GM19467 (cell line): ENCODE data around the gene RBM4B.
A peak's percentile ranks its signal among the peaks of the same experiment; 100 is the strongest.
"Not testable (repeated sequence)": the region's sequence is repeated elsewhere in the genome, so short reads cannot be mapped to it uniquely, and the experiment has no call there.

Experiments
- ATAC-seq: cut with Tn5 transposase; IDR thresholded peaks from one replicate; pipeline ENCODE4 v1.9.1; 2021; ENCODE audit warnings: mild to moderate bottlenecking, moderate library complexity; ENCODE audit not compliant: unreplicated experiment

Gene RBM4B

DNA sequence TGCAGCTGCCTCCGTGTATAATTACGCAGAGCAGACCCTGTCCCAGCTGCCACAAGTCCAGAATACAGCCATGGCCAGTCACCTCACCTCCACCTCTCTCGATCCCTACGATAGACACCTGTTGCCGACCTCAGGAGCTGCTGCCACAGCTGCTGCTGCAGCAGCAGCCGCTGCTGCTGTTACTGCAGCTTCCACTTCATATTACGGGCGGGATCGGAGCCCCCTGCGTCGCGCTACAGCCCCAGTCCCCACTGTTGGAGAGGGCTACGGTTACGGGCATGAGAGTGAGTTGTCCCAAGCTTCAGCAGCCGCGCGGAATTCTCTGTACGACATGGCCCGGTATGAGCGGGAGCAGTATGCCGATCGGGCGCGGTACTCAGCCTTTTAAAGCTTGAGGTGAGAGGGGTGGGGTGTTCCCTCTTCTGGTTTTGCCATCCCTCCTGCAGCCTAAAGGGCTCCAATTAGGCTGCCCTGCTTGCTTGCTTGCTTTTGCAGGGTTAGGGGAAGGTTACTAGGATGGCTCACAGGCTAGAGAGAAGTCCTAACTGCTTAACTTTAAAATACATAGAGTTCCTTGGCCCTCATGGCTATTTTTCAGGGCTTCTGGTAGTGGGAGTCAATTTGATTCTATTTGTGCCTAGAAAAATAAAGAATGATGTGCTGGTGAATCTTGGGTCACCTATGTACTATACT is 33.8 kb downstream of the RBM4B start:
- no peak for ATAC-seq

DNA sequence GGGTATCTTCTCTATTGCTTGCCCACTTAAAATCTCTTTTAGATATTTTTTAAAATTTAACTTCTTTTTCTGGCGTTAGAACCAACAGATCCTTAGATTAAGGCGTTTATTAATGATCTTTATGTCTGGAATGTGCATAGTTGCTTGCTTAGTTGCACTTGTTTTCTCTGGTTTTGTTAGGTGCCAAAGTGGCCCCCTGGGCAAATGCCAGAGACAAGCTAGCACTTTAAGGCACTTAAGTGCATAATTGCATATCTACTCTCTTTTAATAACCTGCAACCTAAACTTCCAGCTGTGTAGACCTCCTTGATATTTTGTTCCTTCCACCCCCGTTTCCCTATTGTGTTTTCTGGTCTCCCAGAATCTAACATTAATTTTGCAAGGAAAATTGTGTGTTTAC is 35.9 kb downstream of the RBM4B start:
- no peak for ATAC-seq

- not testable (repeated sequence) for ATAC-seq
These were observed 37.8 kb downstream of the RBM4B start for GRCh38 chr11:66639814-66640340.

DNA sequence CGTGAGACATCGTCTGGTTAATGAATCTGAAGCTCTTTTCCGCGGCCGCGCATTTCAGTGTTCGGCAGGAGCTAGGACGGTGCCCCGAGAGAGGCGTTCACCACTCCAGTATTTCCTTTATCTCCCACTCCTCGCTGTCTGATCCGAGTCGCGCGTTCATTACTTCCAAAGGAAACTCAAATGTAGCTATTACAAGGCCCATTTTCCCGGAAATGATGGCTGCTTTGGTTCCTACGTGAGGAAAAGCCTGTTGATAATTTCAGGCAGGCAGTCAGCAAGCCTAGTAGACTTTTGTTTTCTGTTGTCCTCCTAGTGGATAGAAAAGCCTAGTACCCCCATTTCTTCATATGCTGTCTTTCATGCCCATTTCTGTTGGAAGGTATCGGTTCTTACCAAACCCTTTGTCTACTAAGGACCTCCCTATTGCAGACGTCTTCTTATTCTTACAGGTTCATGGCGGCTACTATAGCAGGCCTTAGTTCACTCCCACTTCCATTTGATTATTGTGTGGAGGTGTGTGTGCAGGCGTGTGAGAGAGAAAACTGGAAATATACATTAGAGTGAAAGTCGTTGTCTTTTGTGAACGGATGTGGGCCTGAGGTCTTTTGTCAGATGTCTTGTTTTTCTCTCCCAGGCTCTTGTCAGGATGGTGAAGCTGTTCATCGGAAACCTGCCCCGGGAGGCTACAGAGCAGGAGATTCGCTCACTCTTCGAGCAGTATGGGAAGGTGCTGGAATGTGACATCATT is 38.4 kb downstream of the RBM4B start:
- ATAC-seq: no peak

DNA sequence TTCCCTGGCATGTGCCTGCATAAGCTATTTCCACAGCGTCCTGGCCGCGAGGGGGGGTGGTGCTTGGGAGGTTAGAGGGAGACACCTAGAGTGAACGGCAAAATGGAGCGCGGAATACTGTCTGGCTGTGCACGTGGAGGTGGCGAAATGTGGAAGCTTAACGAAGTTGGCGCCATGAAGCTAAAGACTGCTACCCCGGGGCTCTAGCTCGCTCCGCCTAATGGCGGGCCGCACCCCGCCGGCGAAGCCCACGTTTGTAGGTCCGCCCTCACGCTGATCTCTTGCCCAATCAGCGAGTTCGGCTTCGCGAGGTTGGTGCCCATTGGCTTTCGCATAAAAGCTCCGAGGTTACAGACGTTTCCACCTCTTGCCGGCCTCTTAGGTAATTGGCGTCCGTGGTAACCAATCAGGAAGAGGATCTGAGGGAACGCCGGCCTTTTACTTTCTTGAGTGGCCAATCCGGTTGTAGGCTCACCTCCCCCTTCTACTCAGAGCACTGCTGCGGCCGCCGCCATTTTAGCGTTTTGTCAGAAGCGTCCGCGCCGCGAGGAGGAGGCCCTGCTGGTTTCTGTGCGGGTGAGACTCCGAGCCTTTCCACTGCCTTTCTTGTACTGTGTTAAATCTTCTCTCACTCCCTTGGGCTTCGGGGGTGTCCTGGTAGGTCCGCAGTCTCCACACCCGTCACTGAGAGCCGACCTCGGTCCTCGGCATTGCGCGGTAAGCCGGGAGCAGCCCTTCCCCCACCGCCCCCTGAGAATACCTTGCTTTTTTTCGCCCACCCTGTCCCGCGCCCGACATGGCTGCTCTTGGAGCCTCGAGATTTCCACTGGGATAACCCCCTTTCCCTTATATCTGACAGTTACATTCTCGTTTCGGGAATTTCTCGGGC is 39.3 kb downstream of the RBM4B start, which contains the start of gene RBM4:
RBM4 (plus strand) TSS at position 527 of the 889 bp plus-strand sequence. CDS start 1,009 bp downstream, outside the sequence.
- ATAC-seq: peak; percentile 94

- ATAC-seq: no peak
These were observed 40.0 kb downstream of the RBM4B start for GRCh38 chr11:66637557-66638176.

GRCh38 chr11:66636411-66636810 is 41.3 kb downstream of the RBM4B start:
- ATAC-seq: no peak

- no peak for ATAC-seq
These were observed 44.7 kb downstream of the RBM4B start for GRCh38 chr11:66632952-66633351.

- ATAC-seq: no peak
These were observed 45.8 kb downstream of the RBM4B start for GRCh38 chr11:66631883-66632282.

- no peak for ATAC-seq
These were observed 48.3 kb downstream of the RBM4B start for GRCh38 chr11:66629356-66629755.

GRCh38 chr11:66628061-66628603 is 49.6 kb downstream of the RBM4B start:
- no peak for ATAC-seq

- ATAC-seq: no peak
These were observed 50.8 kb downstream of the RBM4B start for GRCh38 chr11:66626926-66627325.

- no peak for ATAC-seq
These were observed 51.3 kb downstream of the RBM4B start for GRCh38 chr11:66626382-66626781.

DNA sequence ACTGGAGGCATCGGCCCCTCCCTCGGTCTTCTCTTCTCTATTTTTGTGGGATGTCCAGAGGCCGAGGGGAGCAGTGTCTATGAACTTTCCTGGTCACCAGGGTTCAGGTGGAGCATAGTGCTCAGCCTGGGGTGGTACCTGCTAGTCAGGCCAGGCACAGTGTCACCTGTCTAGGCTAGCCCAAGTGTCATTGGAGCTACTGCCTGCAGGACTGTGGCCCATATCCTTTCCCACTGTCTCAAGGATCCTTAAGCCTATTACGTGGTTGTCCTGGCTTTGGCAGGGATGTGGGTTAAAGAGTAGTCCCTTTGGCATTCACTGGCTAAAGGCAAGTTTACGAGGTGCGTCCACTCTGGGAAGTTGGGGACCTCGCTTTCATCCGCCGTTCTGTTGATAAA is 51.9 kb downstream of the RBM4B start:
- no peak for ATAC-seq

- no peak for ATAC-seq
These were observed 52.5 kb downstream of the RBM4B start for GRCh38 chr11:66625041-66625751.

DNA sequence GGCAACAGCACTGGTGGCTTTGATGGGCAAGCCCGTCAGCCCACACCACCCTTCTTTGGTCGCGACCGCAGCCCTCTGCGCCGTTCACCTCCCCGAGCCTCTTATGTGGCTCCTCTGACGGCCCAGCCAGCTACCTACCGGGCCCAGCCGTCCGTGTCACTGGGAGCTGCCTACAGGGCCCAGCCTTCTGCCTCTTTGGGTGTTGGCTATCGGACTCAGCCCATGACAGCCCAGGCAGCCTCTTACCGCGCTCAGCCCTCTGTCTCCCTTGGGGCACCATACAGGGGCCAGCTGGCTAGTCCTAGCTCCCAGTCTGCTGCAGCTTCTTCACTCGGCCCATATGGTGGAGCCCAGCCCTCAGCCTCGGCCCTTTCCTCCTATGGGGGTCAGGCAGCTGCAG is 53.2 kb downstream of the RBM4B start:
- ATAC-seq: no peak

DNA sequence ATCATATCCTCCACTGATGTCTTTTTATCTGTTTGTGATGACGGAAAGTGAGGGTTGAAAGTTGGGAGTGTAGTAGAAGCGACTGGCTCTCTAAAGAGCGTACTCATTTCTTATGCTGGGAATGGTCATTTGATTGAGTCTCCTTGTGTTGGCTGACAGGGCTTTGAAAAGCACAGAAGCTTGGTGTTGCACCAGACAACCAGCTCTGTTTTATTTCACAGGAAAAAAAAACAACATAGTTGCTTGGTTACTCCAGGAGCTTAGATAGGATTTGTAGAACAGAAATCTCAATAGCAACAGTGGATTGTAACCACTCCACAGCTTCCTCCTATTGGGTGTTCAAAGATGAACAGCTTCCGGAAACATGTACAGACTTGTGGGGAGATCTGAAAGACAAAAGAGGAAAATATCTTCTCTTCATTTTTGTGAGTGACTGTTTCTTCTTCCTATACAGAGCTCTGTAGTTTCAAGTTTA is 58.6 kb downstream of the RBM4B start:
- no peak for ATAC-seq

DNA sequence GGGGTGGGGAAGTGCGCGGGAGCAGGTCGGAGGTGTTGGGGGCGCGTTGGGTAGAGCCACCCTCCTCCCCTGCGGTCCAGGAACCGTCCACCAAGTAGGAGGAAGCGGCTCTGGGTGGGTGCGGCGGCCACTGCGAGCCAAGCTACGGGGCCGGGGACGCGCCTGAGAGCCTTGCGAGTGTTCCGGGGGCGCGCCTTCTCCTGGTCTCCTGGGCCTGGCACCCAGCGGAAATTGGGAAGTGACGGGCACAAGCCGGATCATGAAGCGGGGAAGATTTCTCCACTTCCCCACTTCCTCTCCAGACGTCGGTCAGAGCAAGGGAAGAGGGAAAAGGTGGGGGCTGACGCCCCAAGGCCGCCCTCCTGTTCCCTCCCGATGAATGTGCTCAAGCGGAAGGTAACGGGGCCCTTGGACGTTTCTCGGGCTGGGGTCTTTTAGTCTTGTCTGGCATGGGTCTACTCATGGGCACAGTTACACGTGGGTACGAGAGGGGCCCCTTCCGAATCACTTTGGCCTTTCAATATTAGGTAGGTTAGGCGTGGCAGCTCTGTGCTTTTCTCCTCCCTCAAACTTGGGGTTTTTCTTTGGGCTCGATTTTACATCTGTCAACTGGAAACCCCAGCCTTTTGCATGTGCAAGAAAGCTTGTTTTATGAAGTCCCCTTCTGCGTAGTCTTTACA is 60.4 kb downstream of the RBM4B start:
- ATAC-seq: no peak
